ENCODE data around the gene FAM219A.

DNA sequence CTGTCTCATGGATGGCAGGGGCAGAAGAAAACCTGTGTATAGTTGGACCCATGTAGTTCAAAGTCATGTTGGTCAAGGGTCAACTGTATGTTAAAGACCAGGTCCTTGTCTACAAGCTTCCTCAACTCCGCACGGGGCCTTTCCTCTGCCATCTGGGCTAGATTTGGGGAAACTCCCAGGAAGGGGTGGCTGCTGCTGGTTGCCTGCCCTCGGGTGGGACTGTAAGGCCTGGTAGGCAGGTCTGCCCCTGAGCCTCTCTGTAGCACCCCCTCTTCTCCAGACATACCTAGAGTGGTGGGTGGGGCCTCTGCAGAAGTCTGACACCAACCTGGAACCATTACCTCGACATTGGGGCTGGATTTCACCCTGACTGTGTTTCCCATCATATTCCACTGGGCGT is 49.2 kb upstream of the FAM219A start:
- TF ChIP-seq, protein P1, sequence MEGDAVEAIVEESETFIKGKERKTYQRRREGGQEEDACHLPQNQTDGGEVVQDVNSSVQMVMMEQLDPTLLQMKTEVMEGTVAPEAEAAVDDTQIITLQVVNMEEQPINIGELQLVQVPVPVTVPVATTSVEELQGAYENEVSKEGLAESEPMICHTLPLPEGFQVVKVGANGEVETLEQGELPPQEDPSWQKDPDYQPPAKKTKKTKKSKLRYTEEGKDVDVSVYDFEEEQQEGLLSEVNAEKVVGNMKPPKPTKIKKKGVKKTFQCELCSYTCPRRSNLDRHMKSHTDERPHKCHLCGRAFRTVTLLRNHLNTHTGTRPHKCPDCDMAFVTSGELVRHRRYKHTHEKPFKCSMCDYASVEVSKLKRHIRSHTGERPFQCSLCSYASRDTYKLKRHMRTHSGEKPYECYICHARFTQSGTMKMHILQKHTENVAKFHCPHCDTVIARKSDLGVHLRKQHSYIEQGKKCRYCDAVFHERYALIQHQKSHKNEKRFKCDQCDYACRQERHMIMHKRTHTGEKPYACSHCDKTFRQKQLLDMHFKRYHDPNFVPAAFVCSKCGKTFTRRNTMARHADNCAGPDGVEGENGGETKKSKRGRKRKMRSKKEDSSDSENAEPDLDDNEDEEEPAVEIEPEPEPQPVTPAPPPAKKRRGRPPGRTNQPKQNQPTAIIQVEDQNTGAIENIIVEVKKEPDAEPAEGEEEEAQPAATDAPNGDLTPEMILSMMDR (IDR thresholded peaks at IDR 0.05): no peak
- no peak for TF ChIP-seq POLR2A (IDR thresholded peaks at IDR 0.05; ENCODE audit: low read depth)

All from esophagus muscularis mucosa (tissue), 3 donors.